Measurements from ENCODE around the gene PARP14. TPM values are rescaled to one million over a fixed set of nuclear protein-coding genes. Genes with fewer than 3 reads are reported as not detected.
A peak's percentile ranks its signal among the peaks of the same experiment; 100 is the strongest.

The PARP14 gene, protein sequence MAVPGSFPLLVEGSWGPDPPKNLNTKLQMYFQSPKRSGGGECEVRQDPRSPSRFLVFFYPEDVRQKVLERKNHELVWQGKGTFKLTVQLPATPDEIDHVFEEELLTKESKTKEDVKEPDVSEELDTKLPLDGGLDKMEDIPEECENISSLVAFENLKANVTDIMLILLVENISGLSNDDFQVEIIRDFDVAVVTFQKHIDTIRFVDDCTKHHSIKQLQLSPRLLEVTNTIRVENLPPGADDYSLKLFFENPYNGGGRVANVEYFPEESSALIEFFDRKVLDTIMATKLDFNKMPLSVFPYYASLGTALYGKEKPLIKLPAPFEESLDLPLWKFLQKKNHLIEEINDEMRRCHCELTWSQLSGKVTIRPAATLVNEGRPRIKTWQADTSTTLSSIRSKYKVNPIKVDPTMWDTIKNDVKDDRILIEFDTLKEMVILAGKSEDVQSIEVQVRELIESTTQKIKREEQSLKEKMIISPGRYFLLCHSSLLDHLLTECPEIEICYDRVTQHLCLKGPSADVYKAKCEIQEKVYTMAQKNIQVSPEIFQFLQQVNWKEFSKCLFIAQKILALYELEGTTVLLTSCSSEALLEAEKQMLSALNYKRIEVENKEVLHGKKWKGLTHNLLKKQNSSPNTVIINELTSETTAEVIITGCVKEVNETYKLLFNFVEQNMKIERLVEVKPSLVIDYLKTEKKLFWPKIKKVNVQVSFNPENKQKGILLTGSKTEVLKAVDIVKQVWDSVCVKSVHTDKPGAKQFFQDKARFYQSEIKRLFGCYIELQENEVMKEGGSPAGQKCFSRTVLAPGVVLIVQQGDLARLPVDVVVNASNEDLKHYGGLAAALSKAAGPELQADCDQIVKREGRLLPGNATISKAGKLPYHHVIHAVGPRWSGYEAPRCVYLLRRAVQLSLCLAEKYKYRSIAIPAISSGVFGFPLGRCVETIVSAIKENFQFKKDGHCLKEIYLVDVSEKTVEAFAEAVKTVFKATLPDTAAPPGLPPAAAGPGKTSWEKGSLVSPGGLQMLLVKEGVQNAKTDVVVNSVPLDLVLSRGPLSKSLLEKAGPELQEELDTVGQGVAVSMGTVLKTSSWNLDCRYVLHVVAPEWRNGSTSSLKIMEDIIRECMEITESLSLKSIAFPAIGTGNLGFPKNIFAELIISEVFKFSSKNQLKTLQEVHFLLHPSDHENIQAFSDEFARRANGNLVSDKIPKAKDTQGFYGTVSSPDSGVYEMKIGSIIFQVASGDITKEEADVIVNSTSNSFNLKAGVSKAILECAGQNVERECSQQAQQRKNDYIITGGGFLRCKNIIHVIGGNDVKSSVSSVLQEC (N-terminal part only)
- 46.0 TPM for total RNA-seq (2021; ENCODE audit: unreplicated experiment)
- 13.5 TPM for polyA plus RNA-seq (2012; ENCODE audit: insufficient read length)
- Bru-seq, nascent RNA = percentile 82 among the genes with signal in this experiment
- BruChase-seq, experiment 1, labeled RNA remaining after a 2-hour chase = percentile 90 among the genes with signal in this experiment
- percentile 94 among the genes with signal in this experiment for BruChase-seq, experiment 2, labeled RNA remaining after a 6-hour chase
- long read RNA-seq, full-length matches to known transcripts = 7 of 56 reads
- long read RNA-seq, partial matches to known transcripts = 33 of 56 reads
- long read RNA-seq, other reads (novel, unspliced or antisense) = 16 of 56 reads

DNA sequence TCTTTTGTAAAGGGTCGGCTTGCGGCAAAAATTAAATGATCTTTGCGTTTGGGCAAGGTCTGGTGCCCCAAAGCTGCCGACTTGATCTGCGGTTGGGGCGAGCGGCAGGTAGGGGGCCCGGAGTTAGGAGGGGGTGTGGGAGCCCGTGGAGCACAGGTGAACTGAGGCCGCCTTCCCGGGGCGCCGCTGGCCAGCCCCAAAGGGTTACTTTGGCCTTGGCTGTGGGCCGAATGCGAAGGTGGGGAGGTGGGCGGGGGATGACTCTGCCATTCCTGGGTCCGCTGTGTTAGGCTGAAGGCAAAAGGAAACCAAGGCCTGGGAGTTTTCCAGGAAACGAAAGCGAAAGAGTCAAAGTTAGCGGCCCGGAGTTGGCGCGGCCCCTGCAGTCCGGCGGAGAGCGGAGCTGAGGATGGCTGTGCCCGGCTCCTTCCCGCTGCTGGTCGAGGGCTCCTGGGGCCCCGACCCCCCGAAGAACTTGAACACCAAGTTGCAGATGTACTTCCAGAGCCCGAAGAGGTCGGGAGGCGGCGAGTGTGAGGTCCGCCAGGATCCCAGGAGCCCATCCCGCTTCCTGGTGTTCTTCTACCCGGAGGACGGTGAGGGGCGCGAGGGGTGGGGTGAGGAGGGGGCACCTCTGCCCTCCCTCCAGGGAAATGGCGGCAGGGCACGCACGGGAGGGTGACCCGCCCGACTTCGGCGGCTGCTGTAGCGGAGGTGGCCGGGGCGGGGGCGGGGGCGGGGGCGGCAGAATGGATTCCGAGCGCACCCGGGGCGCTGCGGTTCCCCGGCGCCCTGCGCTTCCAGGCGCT is at the start of gene PARP14:
PARP14 (plus strand) TSS at position 365 of the 809 bp plus-strand sequence; CDS start at position 410, 45 bp downstream.
- in situ Hi-C loops (cut with HindIII; ENCODE audit: low pct_unique_long_range_greater_than_20kb, low sequenced_read_pairs) (no loop called here), intact Hi-C loops (cut with micrococcal nuclease; ENCODE audit: unreplicated experiment) (no loop called here)
- Histone ChIP-seq H3K4me3 (ENCODE audit: low read depth in 2 of 2, low read length in 2 of 2) (peak within 1 kb of the TSS; percentile 81 to 82), H3K27ac (ENCODE audit: low read length) (peak within 1 kb of the TSS; percentile 94), H3K9me3 (ENCODE audit: control insufficient read depth, insufficient read depth, low read depth, low read length) (no peaks in the 10 kb centered on the region), H3K4me1 (ENCODE audit: control insufficient read depth, insufficient read depth, low read length) (peaks cover 31% of the 10 kb centered on the region), H3K27me3 (ENCODE audit: control insufficient read depth, insufficient read depth, low read length) (no peaks in the 10 kb centered on the region), H3K36me3 (ENCODE audit: control insufficient read depth, insufficient read depth, low read length) (no peaks in the 10 kb centered on the region; the same call in 1 of the 2 replicates)
- no peak for DNase-seq (ENCODE audit: low read depth, low spot score)
- BruUV-seq (replicated peaks) = no TSS peak
- TF ChIP-seq, protein P1, sequence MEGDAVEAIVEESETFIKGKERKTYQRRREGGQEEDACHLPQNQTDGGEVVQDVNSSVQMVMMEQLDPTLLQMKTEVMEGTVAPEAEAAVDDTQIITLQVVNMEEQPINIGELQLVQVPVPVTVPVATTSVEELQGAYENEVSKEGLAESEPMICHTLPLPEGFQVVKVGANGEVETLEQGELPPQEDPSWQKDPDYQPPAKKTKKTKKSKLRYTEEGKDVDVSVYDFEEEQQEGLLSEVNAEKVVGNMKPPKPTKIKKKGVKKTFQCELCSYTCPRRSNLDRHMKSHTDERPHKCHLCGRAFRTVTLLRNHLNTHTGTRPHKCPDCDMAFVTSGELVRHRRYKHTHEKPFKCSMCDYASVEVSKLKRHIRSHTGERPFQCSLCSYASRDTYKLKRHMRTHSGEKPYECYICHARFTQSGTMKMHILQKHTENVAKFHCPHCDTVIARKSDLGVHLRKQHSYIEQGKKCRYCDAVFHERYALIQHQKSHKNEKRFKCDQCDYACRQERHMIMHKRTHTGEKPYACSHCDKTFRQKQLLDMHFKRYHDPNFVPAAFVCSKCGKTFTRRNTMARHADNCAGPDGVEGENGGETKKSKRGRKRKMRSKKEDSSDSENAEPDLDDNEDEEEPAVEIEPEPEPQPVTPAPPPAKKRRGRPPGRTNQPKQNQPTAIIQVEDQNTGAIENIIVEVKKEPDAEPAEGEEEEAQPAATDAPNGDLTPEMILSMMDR (IDR thresholded peaks at IDR 0.05) = peak; percentile 23
- TF ChIP-seq POLR2AphosphoS5 (IDR thresholded peaks at IDR 0.05; ENCODE audit: low read depth, low read length) (no peak), SIN3A (IDR thresholded peaks at IDR 0.05; ENCODE audit: borderline replicate concordance, insufficient read depth, low read depth, low read length) (peak; percentile 52; the same call in 1 of the 2 replicates), TCF7L2 (IDR thresholded peaks at IDR 0.05; ENCODE audit: low read depth, low read length) (peak; percentile 42; the same call in 1 of the 2 replicates)
- ATAC-seq = peak; percentile 73
- POLR2A ChIA-PET = interaction anchor here (0.7 kb wide), 1 partner anchor 239 kb away, joined by 3 read pairs; no protein-coding TSS in a partner anchor
- CTCF ChIA-PET = interaction anchor here (0.9 to 1.3 kb wide), 2 partner anchors 119 to 122 kb away, joined by 3 to 4 read pairs; no protein-coding TSS in a partner anchor

DNA sequence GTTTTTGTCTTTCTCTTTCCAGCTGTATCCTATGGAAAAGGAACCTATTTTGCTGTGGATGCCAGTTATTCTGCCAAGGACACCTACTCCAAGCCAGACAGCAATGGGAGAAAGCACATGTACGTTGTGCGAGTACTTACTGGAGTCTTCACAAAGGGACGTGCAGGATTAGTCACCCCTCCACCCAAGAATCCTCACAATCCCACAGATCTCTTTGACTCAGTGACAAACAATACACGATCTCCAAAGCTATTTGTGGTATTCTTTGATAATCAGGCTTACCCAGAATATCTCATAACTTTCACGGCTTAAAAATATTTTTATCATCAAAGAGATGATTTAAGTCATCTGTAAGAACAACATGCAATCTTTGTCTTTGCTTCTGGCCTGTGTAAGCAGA is 44.9 kb upstream of the PARP14 start:
- ChIA-PET POLR2A (interaction anchor here (0.6 kb wide), 1 partner anchor 293 kb away, joined by 4 read pairs; no protein-coding TSS in a partner anchor), CTCF (no interaction called here)
- TF ChIP-seq, protein P2, sequence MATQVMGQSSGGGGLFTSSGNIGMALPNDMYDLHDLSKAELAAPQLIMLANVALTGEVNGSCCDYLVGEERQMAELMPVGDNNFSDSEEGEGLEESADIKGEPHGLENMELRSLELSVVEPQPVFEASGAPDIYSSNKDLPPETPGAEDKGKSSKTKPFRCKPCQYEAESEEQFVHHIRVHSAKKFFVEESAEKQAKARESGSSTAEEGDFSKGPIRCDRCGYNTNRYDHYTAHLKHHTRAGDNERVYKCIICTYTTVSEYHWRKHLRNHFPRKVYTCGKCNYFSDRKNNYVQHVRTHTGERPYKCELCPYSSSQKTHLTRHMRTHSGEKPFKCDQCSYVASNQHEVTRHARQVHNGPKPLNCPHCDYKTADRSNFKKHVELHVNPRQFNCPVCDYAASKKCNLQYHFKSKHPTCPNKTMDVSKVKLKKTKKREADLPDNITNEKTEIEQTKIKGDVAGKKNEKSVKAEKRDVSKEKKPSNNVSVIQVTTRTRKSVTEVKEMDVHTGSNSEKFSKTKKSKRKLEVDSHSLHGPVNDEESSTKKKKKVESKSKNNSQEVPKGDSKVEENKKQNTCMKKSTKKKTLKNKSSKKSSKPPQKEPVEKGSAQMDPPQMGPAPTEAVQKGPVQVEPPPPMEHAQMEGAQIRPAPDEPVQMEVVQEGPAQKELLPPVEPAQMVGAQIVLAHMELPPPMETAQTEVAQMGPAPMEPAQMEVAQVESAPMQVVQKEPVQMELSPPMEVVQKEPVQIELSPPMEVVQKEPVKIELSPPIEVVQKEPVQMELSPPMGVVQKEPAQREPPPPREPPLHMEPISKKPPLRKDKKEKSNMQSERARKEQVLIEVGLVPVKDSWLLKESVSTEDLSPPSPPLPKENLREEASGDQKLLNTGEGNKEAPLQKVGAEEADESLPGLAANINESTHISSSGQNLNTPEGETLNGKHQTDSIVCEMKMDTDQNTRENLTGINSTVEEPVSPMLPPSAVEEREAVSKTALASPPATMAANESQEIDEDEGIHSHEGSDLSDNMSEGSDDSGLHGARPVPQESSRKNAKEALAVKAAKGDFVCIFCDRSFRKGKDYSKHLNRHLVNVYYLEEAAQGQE (IDR thresholded peaks at IDR 0.05; ENCODE audit: insufficient read depth in 1 of 2, low read depth in 2 of 2, low read length in 1 of 2) = no peak
- TF ChIP-seq, protein P1 (IDR thresholded peaks at IDR 0.05) = no peak
- TF ChIP-seq POLR2AphosphoS5 (IDR thresholded peaks at IDR 0.05; ENCODE audit: low read depth, low read length) (no peak), TCF7L2 (IDR thresholded peaks at IDR 0.05; ENCODE audit: low read depth, low read length) (no peak), SIN3A (IDR thresholded peaks at IDR 0.05; ENCODE audit: borderline replicate concordance, insufficient read depth, low read depth, low read length) (no peak)
- H3K4me1 ChIP-seq (ENCODE audit: control insufficient read depth, insufficient read depth, low read length) = no peaks in the 10 kb centered on the region
- H3K27me3 ChIP-seq (ENCODE audit: control insufficient read depth, insufficient read depth, low read length) = peaks cover 11% of the 10 kb centered on the region; the same call in 1 of the 2 replicates
- H3K9me3 ChIP-seq (ENCODE audit: control insufficient read depth, insufficient read depth, low read depth, low read length) = no peaks in the 10 kb centered on the region
- DNase-seq (ENCODE audit: low read depth, low spot score) = no peak
- intact Hi-C loops (cut with micrococcal nuclease; ENCODE audit: unreplicated experiment) (no loop called here), in situ Hi-C loops (cut with HindIII; ENCODE audit: low pct_unique_long_range_greater_than_20kb, low sequenced_read_pairs) (no loop called here)
- no peak overlapping the region for H3K4me3 ChIP-seq (ENCODE audit: low read depth in 2 of 2, low read length in 2 of 2)
- no TSS peak for BruUV-seq (replicated peaks)
- no peak overlapping the region for H3K27ac ChIP-seq (ENCODE audit: low read length)
- H3K36me3 ChIP-seq (ENCODE audit: control insufficient read depth, insufficient read depth, low read length) = no peaks in the 10 kb centered on the region
- ATAC-seq = no peak

Measured in Panc1 (cell line).